ENCODE measurements around the gene LMAN1. TPM values are rescaled to one million over a fixed set of nuclear protein-coding genes. Genes with fewer than 3 reads are reported as not detected.

Gene LMAN1
- total RNA-seq, 2 experiments from 2014 or later: 33.0 to 46.4 TPM

DNA sequence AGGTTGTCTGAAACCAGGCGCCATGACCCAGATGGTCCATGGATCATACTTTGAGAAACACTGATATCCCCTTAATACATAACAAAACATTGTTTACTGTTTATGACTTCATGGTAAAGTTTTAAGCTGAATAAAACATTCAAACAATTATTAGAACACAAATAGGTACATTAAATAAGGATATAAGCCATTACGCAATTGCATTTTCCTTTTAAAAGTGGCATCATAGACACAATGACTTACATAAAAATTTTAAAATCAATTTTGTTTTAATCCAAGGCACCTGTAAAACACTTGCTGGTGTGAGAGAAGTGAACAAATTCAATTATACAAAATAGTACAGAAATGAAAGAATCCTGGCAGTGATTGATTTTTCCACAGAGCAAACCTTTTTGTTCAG, 30.4 kb downstream of the LMAN1 start:
- no peak overlapping the region for H3K4me3 ChIP-seq (ENCODE audit: low read depth, low read length, poor library complexity, severe bottlenecking)
- no peaks in the 10 kb centered on the region for H3K4me1 ChIP-seq (ENCODE audit: insufficient read depth, low read length, poor library complexity, severe bottlenecking)
- no peaks in the 10 kb centered on the region for H3K79me2 ChIP-seq (ENCODE audit: insufficient read depth, low read depth, low read length)
- BruUV-seq (replicated peaks): no TSS peak
- POLR2A ChIA-PET: interaction anchor here (0.9 kb wide), 1 partner anchor 14 kb away, joined by 3 read pairs; no protein-coding TSS in a partner anchor
- no peaks in the 10 kb centered on the region for H4K20me1 ChIP-seq (ENCODE audit: insufficient read depth, low read length)
- no peaks in the 10 kb centered on the region for H3K9me3 ChIP-seq (ENCODE audit: low read length)
- peaks cover 41% of the 10 kb centered on the region for H3K36me3 ChIP-seq (ENCODE audit: insufficient read depth, low read length)
- intact Hi-C loops (cut with micrococcal nuclease; ENCODE audit: unreplicated experiment): no loop called here
- TF ChIP-seq EZH2phosphoT487 (IDR thresholded peaks at IDR 0.05; ENCODE audit: borderline replicate concordance, low read depth, low read length): no peak
- TF ChIP-seq, protein P1, sequence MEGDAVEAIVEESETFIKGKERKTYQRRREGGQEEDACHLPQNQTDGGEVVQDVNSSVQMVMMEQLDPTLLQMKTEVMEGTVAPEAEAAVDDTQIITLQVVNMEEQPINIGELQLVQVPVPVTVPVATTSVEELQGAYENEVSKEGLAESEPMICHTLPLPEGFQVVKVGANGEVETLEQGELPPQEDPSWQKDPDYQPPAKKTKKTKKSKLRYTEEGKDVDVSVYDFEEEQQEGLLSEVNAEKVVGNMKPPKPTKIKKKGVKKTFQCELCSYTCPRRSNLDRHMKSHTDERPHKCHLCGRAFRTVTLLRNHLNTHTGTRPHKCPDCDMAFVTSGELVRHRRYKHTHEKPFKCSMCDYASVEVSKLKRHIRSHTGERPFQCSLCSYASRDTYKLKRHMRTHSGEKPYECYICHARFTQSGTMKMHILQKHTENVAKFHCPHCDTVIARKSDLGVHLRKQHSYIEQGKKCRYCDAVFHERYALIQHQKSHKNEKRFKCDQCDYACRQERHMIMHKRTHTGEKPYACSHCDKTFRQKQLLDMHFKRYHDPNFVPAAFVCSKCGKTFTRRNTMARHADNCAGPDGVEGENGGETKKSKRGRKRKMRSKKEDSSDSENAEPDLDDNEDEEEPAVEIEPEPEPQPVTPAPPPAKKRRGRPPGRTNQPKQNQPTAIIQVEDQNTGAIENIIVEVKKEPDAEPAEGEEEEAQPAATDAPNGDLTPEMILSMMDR (conservative IDR thresholded peaks at IDR 0.05; ENCODE audit: low read length): no peak
- no peak overlapping the region for H3K4me2 ChIP-seq (ENCODE audit: low read length)
- no peaks in the 10 kb centered on the region for H3K9me2 ChIP-seq (ENCODE audit: insufficient read depth, low read length)
- no peak overlapping the region for H3K27ac ChIP-seq (ENCODE audit: low read depth, low read length, poor library complexity, severe bottlenecking)
- DNase-seq (ENCODE audit: low spot score): no peak
- no peak overlapping the region for H2AFZ ChIP-seq (ENCODE audit: low read length)
- CTCF ChIA-PET (ENCODE audit: unreplicated experiment): no interaction called here

DNA sequence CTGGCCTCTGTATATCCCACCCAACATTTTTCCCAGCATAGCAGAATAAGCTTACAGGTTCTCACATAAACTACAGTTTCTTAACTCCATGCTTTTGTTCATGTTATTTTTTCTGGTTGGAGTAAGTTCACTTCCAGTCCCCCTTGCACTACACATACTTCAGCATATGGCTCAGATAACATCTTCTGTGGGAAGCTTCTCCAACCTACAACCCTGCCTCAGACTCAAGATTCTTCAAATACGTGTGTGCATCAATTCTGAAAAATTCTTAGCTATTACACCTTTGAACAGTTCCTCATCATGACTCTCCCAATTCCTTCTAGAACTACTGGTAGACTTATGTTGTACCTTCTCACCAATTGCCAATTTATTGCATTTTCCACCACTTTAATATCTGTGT, 33.1 kb downstream of the LMAN1 start:
- intact Hi-C loops (cut with micrococcal nuclease; ENCODE audit: unreplicated experiment): no loop called here
- Histone ChIP-seq H2AFZ (ENCODE audit: low read length) (no peak overlapping the region), H3K27ac (ENCODE audit: low read depth, low read length, poor library complexity, severe bottlenecking) (no peak overlapping the region), H3K79me2 (ENCODE audit: insufficient read depth, low read depth, low read length) (no peaks in the 10 kb centered on the region), H3K4me3 (ENCODE audit: low read depth, low read length, poor library complexity, severe bottlenecking) (no peak overlapping the region), H3K36me3 (ENCODE audit: insufficient read depth, low read length) (peaks cover 35% of the 10 kb centered on the region), H4K20me1 (ENCODE audit: insufficient read depth, low read length) (no peaks in the 10 kb centered on the region), H3K9me3 (ENCODE audit: low read length) (no peaks in the 10 kb centered on the region), H3K4me2 (ENCODE audit: low read length) (no peak overlapping the region), H3K9me2 (ENCODE audit: insufficient read depth, low read length) (no peaks in the 10 kb centered on the region), H3K4me1 (ENCODE audit: insufficient read depth, low read length, poor library complexity, severe bottlenecking) (no peaks in the 10 kb centered on the region)
- POLR2A ChIA-PET: no interaction called here
- CTCF ChIA-PET (ENCODE audit: unreplicated experiment): no interaction called here
- no peak for DNase-seq (ENCODE audit: low spot score)
- no peak for TF ChIP-seq EZH2phosphoT487 (IDR thresholded peaks at IDR 0.05; ENCODE audit: borderline replicate concordance, low read depth, low read length)
- TF ChIP-seq, protein P1 (conservative IDR thresholded peaks at IDR 0.05; ENCODE audit: low read length): no peak
- no TSS peak for BruUV-seq (replicated peaks)

DNA sequence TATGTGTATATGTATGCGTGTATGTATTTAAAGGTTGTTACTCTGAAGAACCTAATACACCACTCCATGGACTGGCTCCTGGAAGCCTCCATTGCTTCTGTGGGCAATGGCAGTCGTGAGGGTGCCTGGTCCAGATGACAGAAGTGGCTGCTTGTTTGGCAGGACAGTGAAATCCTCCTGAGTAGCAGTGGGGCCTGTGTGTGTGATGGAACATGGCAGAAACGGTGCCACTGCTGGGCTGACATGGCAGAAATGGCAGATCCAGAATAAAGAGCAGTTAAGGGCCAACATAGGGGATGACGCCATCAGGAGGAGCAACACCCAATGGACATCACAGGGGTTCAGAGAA, 34.5 kb downstream of the LMAN1 start:
- Histone ChIP-seq H4K20me1 (ENCODE audit: insufficient read depth, low read length) (no peaks in the 10 kb centered on the region), H3K4me2 (ENCODE audit: low read length) (no peak overlapping the region), H3K27ac (ENCODE audit: low read depth, low read length, poor library complexity, severe bottlenecking) (no peak overlapping the region), H3K79me2 (ENCODE audit: insufficient read depth, low read depth, low read length) (no peaks in the 10 kb centered on the region), H3K9me2 (ENCODE audit: insufficient read depth, low read length) (no peaks in the 10 kb centered on the region), H3K4me3 (ENCODE audit: low read depth, low read length, poor library complexity, severe bottlenecking) (no peak overlapping the region), H3K36me3 (ENCODE audit: insufficient read depth, low read length) (peaks cover 27% of the 10 kb centered on the region), H2AFZ (ENCODE audit: low read length) (no peak overlapping the region), H3K9me3 (ENCODE audit: low read length) (no peaks in the 10 kb centered on the region), H3K4me1 (ENCODE audit: insufficient read depth, low read length, poor library complexity, severe bottlenecking) (no peaks in the 10 kb centered on the region)
- no TSS peak for BruUV-seq (replicated peaks)
- TF ChIP-seq, protein P1 (conservative IDR thresholded peaks at IDR 0.05; ENCODE audit: low read length): no peak
- TF ChIP-seq EZH2phosphoT487 (IDR thresholded peaks at IDR 0.05; ENCODE audit: borderline replicate concordance, low read depth, low read length): no peak
- intact Hi-C loops (cut with micrococcal nuclease; ENCODE audit: unreplicated experiment): no loop called here
- CTCF ChIA-PET (ENCODE audit: unreplicated experiment): no interaction called here
- no peak for DNase-seq (ENCODE audit: low spot score)
- POLR2A ChIA-PET: no interaction called here

All from OCI-LY7 (cell line).